ENCODE data around the gene GSTCD.

- TF ChIP-seq ZSCAN30 (tag by site-specific recombination; IDR thresholded peaks at IDR 0.05) (no peak), SALL2 (tag by site-specific recombination; IDR thresholded peaks at IDR 0.05; ENCODE audit: borderline replicate concordance) (no peak), ZNF16 (tag by site-specific recombination; IDR thresholded peaks at IDR 0.05; ENCODE audit: low read depth) (no peak)
- TF ChIP-seq, protein P1, sequence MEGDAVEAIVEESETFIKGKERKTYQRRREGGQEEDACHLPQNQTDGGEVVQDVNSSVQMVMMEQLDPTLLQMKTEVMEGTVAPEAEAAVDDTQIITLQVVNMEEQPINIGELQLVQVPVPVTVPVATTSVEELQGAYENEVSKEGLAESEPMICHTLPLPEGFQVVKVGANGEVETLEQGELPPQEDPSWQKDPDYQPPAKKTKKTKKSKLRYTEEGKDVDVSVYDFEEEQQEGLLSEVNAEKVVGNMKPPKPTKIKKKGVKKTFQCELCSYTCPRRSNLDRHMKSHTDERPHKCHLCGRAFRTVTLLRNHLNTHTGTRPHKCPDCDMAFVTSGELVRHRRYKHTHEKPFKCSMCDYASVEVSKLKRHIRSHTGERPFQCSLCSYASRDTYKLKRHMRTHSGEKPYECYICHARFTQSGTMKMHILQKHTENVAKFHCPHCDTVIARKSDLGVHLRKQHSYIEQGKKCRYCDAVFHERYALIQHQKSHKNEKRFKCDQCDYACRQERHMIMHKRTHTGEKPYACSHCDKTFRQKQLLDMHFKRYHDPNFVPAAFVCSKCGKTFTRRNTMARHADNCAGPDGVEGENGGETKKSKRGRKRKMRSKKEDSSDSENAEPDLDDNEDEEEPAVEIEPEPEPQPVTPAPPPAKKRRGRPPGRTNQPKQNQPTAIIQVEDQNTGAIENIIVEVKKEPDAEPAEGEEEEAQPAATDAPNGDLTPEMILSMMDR (tag by site-specific recombination; IDR thresholded peaks at IDR 0.05) = no peak
These were observed 187.9 kb downstream of the GSTCD start for GRCh38 chr4:105896461-105896942.
